G401 (cell line): ENCODE data around the gene KLHDC10. TPM values are rescaled to one million over a fixed set of nuclear protein-coding genes. Genes with fewer than 3 reads are reported as not detected.

ENCODE experiments used
- DNase-seq: peaks from one replicate; pipeline ENCODE4 v3.0.0-alpha.2; 2015; ENCODE audit warnings: low spot score
- in situ Hi-C: cut with HindIII; loops from 2 replicates; pipeline ENCODE4 v1.10.0; 2016; ENCODE audit warnings: low sequenced_read_pairs, mixed read lengths
- total RNA-seq: library from RNA; depleted of rRNA; stranded (reverse); fragments of >200 nt; shearing (Covaris generic); gene quantifications from 2 replicates; pipeline ENCODE4 v1.2.3, GENCODE V29; 2014

KLHDC10 gene
- total RNA-seq, 1 experiment from 2014 or later, result 23.5 TPM

- in situ Hi-C loops, result no loop called here
- DNase-seq, result peak; percentile 91
Observed at GRCh38 chr7:130148561-130148960, 78.2 kb downstream of the KLHDC10 start.

GRCh38 chr7:130149281-130150139 is 79.2 kb downstream of the KLHDC10 start:
- in situ Hi-C loops, result no loop called here
- DNase-seq, result peak; percentile 87

GRCh38 chr7:130150587-130150986 is 80.3 kb downstream of the KLHDC10 start:
- in situ Hi-C loops, result no loop called here
- no peak for DNase-seq

GRCh38 chr7:130151591-130152492 is 81.5 kb downstream of the KLHDC10 start:
- no peak for DNase-seq
- in situ Hi-C loops, result no loop called here

GRCh38 chr7:130152493-130153210 is 82.3 kb downstream of the KLHDC10 start:
- no peak for DNase-seq

GRCh38 chr7:130153211-130153908 is 83.0 kb downstream of the KLHDC10 start:
- no peak for DNase-seq
- in situ Hi-C loops, result no loop called here

More at GRCh38 chr7:130152493-130153210, 82.3 kb downstream of the KLHDC10 start:
- in situ Hi-C loops, result no loop called here

GRCh38 chr7:130154131-130154500 is 83.8 kb downstream of the KLHDC10 start:
- in situ Hi-C loops, result no loop called here
- DNase-seq, result peak; percentile 79

GRCh38 chr7:130154501-130155317 is 84.4 kb downstream of the KLHDC10 start:
- DNase-seq, result peak; percentile 93
- in situ Hi-C loops, result no loop called here

GRCh38 chr7:130156140-130156539 is 85.8 kb downstream of the KLHDC10 start:
- DNase-seq, result no peak
- in situ Hi-C loops, result no loop called here

GRCh38 chr7:130157700-130158099 is 87.4 kb downstream of the KLHDC10 start:
- in situ Hi-C loops, result no loop called here

GRCh38 chr7:130160023-130160422 is 89.7 kb downstream of the KLHDC10 start:
- in situ Hi-C loops, result no loop called here
- no peak for DNase-seq

More at GRCh38 chr7:130157700-130158099, 87.4 kb downstream of the KLHDC10 start:
- no peak for DNase-seq

GRCh38 chr7:130160455-130160854 is 90.1 kb downstream of the KLHDC10 start:
- in situ Hi-C loops, result no loop called here
- no peak for DNase-seq

GRCh38 chr7:130162196-130162595 is 91.9 kb downstream of the KLHDC10 start:
- no peak for DNase-seq
- in situ Hi-C loops, result no loop called here

- in situ Hi-C loops, result no loop called here
Observed at GRCh38 chr7:130174237-130174959, 104.1 kb downstream of the KLHDC10 start.

GRCh38 chr7:130178251-130178650 is 107.9 kb downstream of the KLHDC10 start:
- in situ Hi-C loops, result no loop called here
- DNase-seq, result no peak

More at GRCh38 chr7:130174237-130174959, 104.1 kb downstream of the KLHDC10 start:
- DNase-seq, result no peak

GRCh38 chr7:130179631-130180030 is 109.3 kb downstream of the KLHDC10 start:
- in situ Hi-C loops, result no loop called here
- DNase-seq, result no peak

- DNase-seq, result no peak
- in situ Hi-C loops, result no loop called here
Observed at GRCh38 chr7:130180571-130181262, 110.4 kb downstream of the KLHDC10 start.
